KMS-11 (cell line): ENCODE measurements around the gene TMEM156.
"Not testable (repeated sequence)": the region's sequence is repeated elsewhere in the genome, so short reads cannot be mapped to it uniquely, and the experiment has no call there.

Experiments
- H2AFZ ChIP-seq: fragments of 200-600 bp; sonication (generic); 2 replicates; pipeline ENCODE4 v1.6.1; 2016; ENCODE audit warnings: antibody characterized with exemption, mixed run types, low read depth
- H3K27ac ChIP-seq: fragments of 200-600 bp; sonication (generic); 2 replicates; pipeline ENCODE4 v1.6.1; 2016; ENCODE audit warnings: mild to moderate bottlenecking, mixed run types
- H3K27me3 ChIP-seq: fragments of 200-600 bp; sonication (generic); 2 replicates; pipeline ENCODE4 v1.6.1; 2017; ENCODE audit warnings: mild to moderate bottlenecking, low read depth, mixed run types, moderate library complexity; ENCODE audit not compliant: insufficient read depth
- H3K36me3 ChIP-seq: fragments of 200-600 bp; sonication (generic); 2 replicates; pipeline ENCODE4 v1.6.1; 2017; ENCODE audit warnings: mild to moderate bottlenecking, mixed run types; ENCODE audit not compliant: insufficient read depth
- H3K4me1 ChIP-seq: fragments of 200-600 bp; sonication (generic); 2 replicates; pipeline ENCODE4 v1.6.1; 2016; ENCODE audit warnings: mild to moderate bottlenecking, low read depth, mixed run types; ENCODE audit not compliant: poor library complexity, severe bottlenecking
- H3K4me2 ChIP-seq: fragments of 200-600 bp; sonication (generic); 2 replicates; pipeline ENCODE4 v1.7.0; 2016; ENCODE audit warnings: mild to moderate bottlenecking, mixed run types
- H3K4me3 ChIP-seq: fragments of 200-600 bp; sonication (generic); IDR thresholded peaks from 2 replicates; pipeline ENCODE4 v1.6.1; 2017; ENCODE audit warnings: low read depth, low read length, mixed read lengths; ENCODE audit not compliant: insufficient read depth
- H3K79me2 ChIP-seq: fragments of 200-600 bp; sonication (generic); 2 replicates; pipeline ENCODE4 v1.6.1; 2016; ENCODE audit warnings: low read depth, mixed run types; ENCODE audit not compliant: insufficient read depth
- H3K9ac ChIP-seq: fragments of 200-600 bp; sonication (generic); 2 replicates; pipeline ENCODE4 v1.6.1; 2016; ENCODE audit warnings: mild to moderate bottlenecking, mixed run types
- H4K20me1 ChIP-seq: fragments of 200-600 bp; sonication (generic); 2 replicates; pipeline ENCODE4 v1.6.1; 2016; ENCODE audit warnings: mild to moderate bottlenecking, mixed run types; ENCODE audit not compliant: insufficient read depth
- TF ChIP-seq, protein P1 (sequence below): fragments of 200-600 bp; sonication (generic); conservative IDR thresholded peaks from 2 replicates; pipeline ENCODE4 v1.6.1; 2017; ENCODE audit warnings: low read depth, mild to moderate bottlenecking, antibody characterized with exemption, low read length, moderate library complexity, mixed read lengths

The TMEM156 gene

GRCh38 chr4:39020130-39020529 lies 12.1 kb downstream of the TMEM156 start:
- H3K9ac ChIP-seq, result no peak overlapping the region
- H3K4me3 ChIP-seq, result no peak overlapping the region
- no peaks in the 10 kb centered on the region for H3K4me1 ChIP-seq
- no peak overlapping the region for H2AFZ ChIP-seq
- H3K27me3 ChIP-seq, result no peaks in the 10 kb centered on the region
- H4K20me1 ChIP-seq, result no peaks in the 10 kb centered on the region
- no peak overlapping the region for H3K27ac ChIP-seq
- H3K36me3 ChIP-seq, result no peaks in the 10 kb centered on the region
- TF ChIP-seq, protein P1, sequence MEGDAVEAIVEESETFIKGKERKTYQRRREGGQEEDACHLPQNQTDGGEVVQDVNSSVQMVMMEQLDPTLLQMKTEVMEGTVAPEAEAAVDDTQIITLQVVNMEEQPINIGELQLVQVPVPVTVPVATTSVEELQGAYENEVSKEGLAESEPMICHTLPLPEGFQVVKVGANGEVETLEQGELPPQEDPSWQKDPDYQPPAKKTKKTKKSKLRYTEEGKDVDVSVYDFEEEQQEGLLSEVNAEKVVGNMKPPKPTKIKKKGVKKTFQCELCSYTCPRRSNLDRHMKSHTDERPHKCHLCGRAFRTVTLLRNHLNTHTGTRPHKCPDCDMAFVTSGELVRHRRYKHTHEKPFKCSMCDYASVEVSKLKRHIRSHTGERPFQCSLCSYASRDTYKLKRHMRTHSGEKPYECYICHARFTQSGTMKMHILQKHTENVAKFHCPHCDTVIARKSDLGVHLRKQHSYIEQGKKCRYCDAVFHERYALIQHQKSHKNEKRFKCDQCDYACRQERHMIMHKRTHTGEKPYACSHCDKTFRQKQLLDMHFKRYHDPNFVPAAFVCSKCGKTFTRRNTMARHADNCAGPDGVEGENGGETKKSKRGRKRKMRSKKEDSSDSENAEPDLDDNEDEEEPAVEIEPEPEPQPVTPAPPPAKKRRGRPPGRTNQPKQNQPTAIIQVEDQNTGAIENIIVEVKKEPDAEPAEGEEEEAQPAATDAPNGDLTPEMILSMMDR, result no peak
- H3K4me2 ChIP-seq, result no peak overlapping the region
- H3K79me2 ChIP-seq, result no peaks in the 10 kb centered on the region

DNA sequence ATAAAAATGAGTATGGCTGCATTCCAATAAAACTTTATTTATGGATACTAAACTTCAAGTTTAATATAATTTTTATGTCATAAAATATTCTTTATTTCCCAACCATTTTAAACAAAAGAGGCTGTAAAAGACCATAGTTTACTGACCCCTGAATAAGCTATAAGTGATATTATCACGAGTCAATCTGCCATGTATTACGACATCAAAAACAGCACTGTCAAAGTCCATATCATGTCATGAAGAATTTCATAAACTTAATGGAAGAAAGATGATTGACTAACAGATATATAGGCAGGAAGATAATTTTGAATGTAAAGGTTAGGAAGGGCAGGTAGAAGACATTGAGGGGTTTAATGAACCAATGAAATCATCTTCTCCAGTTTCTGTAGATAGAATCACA lies 18.2 kb downstream of the TMEM156 start:
- Histone ChIP-seq H3K4me2 (no peak overlapping the region), H2AFZ (no peak overlapping the region), H3K36me3 (no peaks in the 10 kb centered on the region), H3K27me3 (no peaks in the 10 kb centered on the region), H3K9ac (no peak overlapping the region), H4K20me1 (no peaks in the 10 kb centered on the region), H3K79me2 (no peaks in the 10 kb centered on the region), H3K4me3 (no peak overlapping the region), H3K27ac (no peak overlapping the region), H3K4me1 (no peaks in the 10 kb centered on the region)
- TF ChIP-seq, protein P1, result no peak

- no peak overlapping the region for H2AFZ ChIP-seq
- no peak overlapping the region for H3K4me2 ChIP-seq
- no peaks in the 10 kb centered on the region for H4K20me1 ChIP-seq
- H3K36me3 ChIP-seq, result no peaks in the 10 kb centered on the region
- H3K27me3 ChIP-seq, result no peaks in the 10 kb centered on the region
- H3K79me2 ChIP-seq, result no peaks in the 10 kb centered on the region
- H3K9ac ChIP-seq, result no peak overlapping the region
- H3K4me1 ChIP-seq, result no peaks in the 10 kb centered on the region
- no peak overlapping the region for H3K27ac ChIP-seq
- TF ChIP-seq, protein P1, result no peak
- no peak overlapping the region for H3K4me3 ChIP-seq
Measured at GRCh38 chr4:39004758-39005157, 27.5 kb downstream of the TMEM156 start.

GRCh38 chr4:39002058-39002457 lies 30.2 kb downstream of the TMEM156 start:
- H3K27me3 ChIP-seq, H3K36me3 ChIP-seq, H3K79me2 ChIP-seq, H3K4me2 ChIP-seq, H3K4me3 ChIP-seq, H3K9ac ChIP-seq, H3K4me1 ChIP-seq, H4K20me1 ChIP-seq, H2AFZ ChIP-seq, H3K27ac ChIP-seq: not testable (repeated sequence)

DNA sequence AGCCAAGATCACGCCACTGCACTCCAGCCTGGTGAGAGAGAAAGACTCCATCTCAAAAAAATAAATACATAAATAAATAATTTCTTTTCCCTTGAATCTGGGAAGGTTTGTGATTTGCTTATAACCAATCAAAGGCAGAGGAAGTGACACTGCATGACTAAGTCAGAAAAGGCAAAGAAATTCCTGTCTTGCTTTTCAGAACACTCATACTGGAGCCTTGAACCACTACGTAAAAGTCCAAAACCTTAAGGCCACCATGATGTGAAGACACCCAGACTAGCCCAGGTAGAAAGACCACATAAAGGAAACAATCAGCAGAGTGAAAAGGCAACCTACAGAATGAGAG lies 36.6 kb downstream of the TMEM156 start:
- Histone ChIP-seq H3K27ac (no peak overlapping the region), H3K27me3 (no peaks in the 10 kb centered on the region), H3K36me3 (no peaks in the 10 kb centered on the region), H3K4me1 (no peaks in the 10 kb centered on the region), H4K20me1 (no peaks in the 10 kb centered on the region), H3K9ac (no peak overlapping the region), H3K4me2 (no peak overlapping the region), H3K4me3 (no peak overlapping the region), H3K79me2 (no peaks in the 10 kb centered on the region), H2AFZ (no peak overlapping the region)
- TF ChIP-seq, protein P1, result no peak
